ENCODE results near the gene ATP13A5. TPM values are rescaled to one million over a fixed set of nuclear protein-coding genes. Genes with fewer than 3 reads are reported as not detected.

The ATP13A5 gene
- total RNA-seq, 2 experiments from 2014 or later: not detected

DNA sequence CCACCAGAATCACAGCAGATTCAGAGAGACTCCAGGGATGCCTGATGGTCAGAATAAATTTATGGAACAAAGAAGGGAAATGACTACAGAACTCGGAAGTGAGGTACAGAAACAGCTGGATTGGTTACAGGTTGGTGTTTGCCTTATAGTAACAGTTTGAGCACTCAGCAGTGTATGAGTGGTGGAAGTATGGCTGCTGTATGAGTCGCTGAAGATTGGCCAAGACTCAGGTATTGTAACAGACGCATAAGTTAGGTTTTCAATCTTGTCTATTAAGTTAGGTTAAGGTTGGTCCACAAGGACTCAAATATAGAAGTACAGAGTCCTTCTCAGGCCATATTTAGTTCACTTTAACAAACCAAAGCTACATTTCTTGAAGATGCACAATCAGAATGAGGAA is 33.1 kb downstream of the ATP13A5 start:
- no peak overlapping the region for H2AFZ ChIP-seq (ENCODE audit: low read length)
- intact Hi-C loops (cut with micrococcal nuclease; ENCODE audit: unreplicated experiment): loop anchor here (5.0 kb wide), 1 partner anchor 573 kb away; no protein-coding TSS in a partner anchor

DNA sequence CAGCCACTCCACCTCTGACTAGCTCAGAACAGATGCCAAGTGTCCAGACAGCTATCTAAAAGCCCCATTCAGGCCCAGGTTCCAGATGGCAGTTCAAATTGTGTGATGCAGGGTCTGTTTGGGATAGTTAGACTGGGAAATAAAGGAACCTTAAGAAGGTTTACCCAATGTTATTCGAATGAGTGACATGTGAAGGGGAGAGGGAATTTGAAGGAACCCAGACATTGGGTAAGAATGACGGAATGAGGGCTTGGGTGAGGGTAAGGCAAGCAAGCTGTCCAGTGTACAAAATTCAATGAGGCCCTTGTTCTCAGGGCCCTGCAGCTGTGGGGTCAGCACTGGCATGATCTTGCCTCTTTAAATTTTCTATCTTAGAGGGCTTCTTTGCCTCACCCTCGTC is 34.1 kb downstream of the ATP13A5 start:
- Histone ChIP-seq H3K4me1 (ENCODE audit: insufficient read depth, low read length, poor library complexity, severe bottlenecking) (no peaks in the 10 kb centered on the region), H3K79me2 (ENCODE audit: insufficient read depth, low read depth, low read length) (no peaks in the 10 kb centered on the region), H3K9me2 (ENCODE audit: insufficient read depth, low read length) (no peaks in the 10 kb centered on the region), H3K27ac (ENCODE audit: low read depth, low read length, poor library complexity, severe bottlenecking) (no peak overlapping the region), H4K20me1 (ENCODE audit: insufficient read depth, low read length) (no peaks in the 10 kb centered on the region), H2AFZ (ENCODE audit: low read length) (no peak overlapping the region), H3K9me3 (ENCODE audit: low read length) (no peaks in the 10 kb centered on the region), H3K4me2 (ENCODE audit: low read length) (no peak overlapping the region), H3K36me3 (ENCODE audit: insufficient read depth, low read length) (no peaks in the 10 kb centered on the region), H3K4me3 (ENCODE audit: low read depth, low read length, poor library complexity, severe bottlenecking) (no peak overlapping the region)
- no peak for DNase-seq (ENCODE audit: low spot score)
- intact Hi-C loops (cut with micrococcal nuclease; ENCODE audit: unreplicated experiment): no loop called here
- ChIA-PET CTCF (ENCODE audit: unreplicated experiment) (no interaction called here), POLR2A (no interaction called here)
- TF ChIP-seq EZH2phosphoT487 (IDR thresholded peaks at IDR 0.05; ENCODE audit: borderline replicate concordance, low read depth, low read length): no peak
- no TSS peak for BruUV-seq (replicated peaks)

More for the DNA sequence above, 33.1 kb downstream of the ATP13A5 start:
- no peak for DNase-seq (ENCODE audit: low spot score)
- Histone ChIP-seq H3K9me2 (ENCODE audit: insufficient read depth, low read length) (no peaks in the 10 kb centered on the region), H3K27ac (ENCODE audit: low read depth, low read length, poor library complexity, severe bottlenecking) (no peak overlapping the region), H3K79me2 (ENCODE audit: insufficient read depth, low read depth, low read length) (no peaks in the 10 kb centered on the region), H3K4me2 (ENCODE audit: low read length) (no peak overlapping the region), H4K20me1 (ENCODE audit: insufficient read depth, low read length) (no peaks in the 10 kb centered on the region), H3K9me3 (ENCODE audit: low read length) (no peaks in the 10 kb centered on the region), H3K36me3 (ENCODE audit: insufficient read depth, low read length) (no peaks in the 10 kb centered on the region), H3K4me3 (ENCODE audit: low read depth, low read length, poor library complexity, severe bottlenecking) (no peak overlapping the region), H3K4me1 (ENCODE audit: insufficient read depth, low read length, poor library complexity, severe bottlenecking) (no peaks in the 10 kb centered on the region)
- CTCF ChIA-PET (ENCODE audit: unreplicated experiment): no interaction called here
- POLR2A ChIA-PET: interaction anchor here (0.7 kb wide), 1 partner anchor 1737 kb away, joined by 3 read pairs; no protein-coding TSS in a partner anchor
- TF ChIP-seq EZH2phosphoT487 (IDR thresholded peaks at IDR 0.05; ENCODE audit: borderline replicate concordance, low read depth, low read length): no peak
- TF ChIP-seq, protein P1, sequence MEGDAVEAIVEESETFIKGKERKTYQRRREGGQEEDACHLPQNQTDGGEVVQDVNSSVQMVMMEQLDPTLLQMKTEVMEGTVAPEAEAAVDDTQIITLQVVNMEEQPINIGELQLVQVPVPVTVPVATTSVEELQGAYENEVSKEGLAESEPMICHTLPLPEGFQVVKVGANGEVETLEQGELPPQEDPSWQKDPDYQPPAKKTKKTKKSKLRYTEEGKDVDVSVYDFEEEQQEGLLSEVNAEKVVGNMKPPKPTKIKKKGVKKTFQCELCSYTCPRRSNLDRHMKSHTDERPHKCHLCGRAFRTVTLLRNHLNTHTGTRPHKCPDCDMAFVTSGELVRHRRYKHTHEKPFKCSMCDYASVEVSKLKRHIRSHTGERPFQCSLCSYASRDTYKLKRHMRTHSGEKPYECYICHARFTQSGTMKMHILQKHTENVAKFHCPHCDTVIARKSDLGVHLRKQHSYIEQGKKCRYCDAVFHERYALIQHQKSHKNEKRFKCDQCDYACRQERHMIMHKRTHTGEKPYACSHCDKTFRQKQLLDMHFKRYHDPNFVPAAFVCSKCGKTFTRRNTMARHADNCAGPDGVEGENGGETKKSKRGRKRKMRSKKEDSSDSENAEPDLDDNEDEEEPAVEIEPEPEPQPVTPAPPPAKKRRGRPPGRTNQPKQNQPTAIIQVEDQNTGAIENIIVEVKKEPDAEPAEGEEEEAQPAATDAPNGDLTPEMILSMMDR (conservative IDR thresholded peaks at IDR 0.05; ENCODE audit: low read length): no peak
- BruUV-seq (replicated peaks): no TSS peak

DNA sequence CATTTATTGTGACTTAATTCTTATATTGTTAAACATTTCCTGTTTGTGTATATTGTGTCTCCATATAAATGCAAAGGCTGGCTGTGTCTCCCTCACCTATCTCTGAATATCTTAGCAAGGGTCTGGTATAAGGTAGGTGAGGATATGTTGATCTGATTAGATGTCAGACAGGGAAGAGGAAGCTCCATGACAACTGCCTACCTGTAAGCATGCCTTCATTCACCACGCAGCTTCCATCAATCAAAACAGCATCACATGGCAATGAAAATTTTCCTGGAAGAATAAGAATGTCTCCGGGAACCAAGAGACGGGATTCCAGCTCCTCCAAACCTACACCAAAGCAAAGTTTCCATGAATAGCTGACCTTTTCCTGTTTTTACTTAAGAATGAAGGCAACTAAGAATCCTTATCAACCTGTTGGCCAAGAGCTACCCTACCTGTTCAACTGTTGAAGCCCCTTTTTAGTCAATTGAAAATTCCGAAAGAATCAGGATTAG is 34.8 kb downstream of the ATP13A5 start:
- Histone ChIP-seq H4K20me1 (ENCODE audit: insufficient read depth, low read length) (no peaks in the 10 kb centered on the region), H2AFZ (ENCODE audit: low read length) (no peak overlapping the region), H3K79me2 (ENCODE audit: insufficient read depth, low read depth, low read length) (no peaks in the 10 kb centered on the region), H3K36me3 (ENCODE audit: insufficient read depth, low read length) (no peaks in the 10 kb centered on the region), H3K9me2 (ENCODE audit: insufficient read depth, low read length) (no peaks in the 10 kb centered on the region), H3K4me1 (ENCODE audit: insufficient read depth, low read length, poor library complexity, severe bottlenecking) (no peaks in the 10 kb centered on the region), H3K4me2 (ENCODE audit: low read length) (no peak overlapping the region), H3K9me3 (ENCODE audit: low read length) (no peaks in the 10 kb centered on the region), H3K27ac (ENCODE audit: low read depth, low read length, poor library complexity, severe bottlenecking) (no peak overlapping the region), H3K4me3 (ENCODE audit: low read depth, low read length, poor library complexity, severe bottlenecking) (no peak overlapping the region)
- no TSS peak for BruUV-seq (replicated peaks)
- CTCF ChIA-PET (ENCODE audit: unreplicated experiment): no interaction called here
- no peak for DNase-seq (ENCODE audit: low spot score)
- intact Hi-C loops (cut with micrococcal nuclease; ENCODE audit: unreplicated experiment): no loop called here
- POLR2A ChIA-PET: no interaction called here
- no peak for TF ChIP-seq EZH2phosphoT487 (IDR thresholded peaks at IDR 0.05; ENCODE audit: borderline replicate concordance, low read depth, low read length)

DNA sequence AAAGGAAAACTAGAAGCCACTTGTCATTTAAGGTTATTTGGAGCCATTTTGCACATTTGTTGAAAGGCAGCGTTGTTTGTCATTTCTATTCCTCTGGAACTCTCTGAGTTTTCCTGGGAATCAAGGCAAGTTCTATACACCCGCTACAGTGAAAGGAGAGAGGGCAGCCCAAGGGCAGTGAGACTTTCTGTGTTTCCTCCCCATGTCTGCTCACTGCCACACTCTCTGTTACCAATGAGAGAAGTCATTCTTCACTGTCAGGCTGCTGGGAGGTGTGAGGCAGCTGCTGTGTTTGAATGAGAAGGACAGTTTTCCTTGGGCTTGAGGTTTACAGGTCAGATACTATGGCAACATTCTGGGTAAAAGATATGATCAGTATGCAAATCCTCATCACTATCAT is 36.0 kb downstream of the ATP13A5 start:
- Histone ChIP-seq H3K4me2 (ENCODE audit: low read length) (no peak overlapping the region), H3K79me2 (ENCODE audit: insufficient read depth, low read depth, low read length) (no peaks in the 10 kb centered on the region), H3K9me3 (ENCODE audit: low read length) (no peaks in the 10 kb centered on the region), H3K36me3 (ENCODE audit: insufficient read depth, low read length) (no peaks in the 10 kb centered on the region), H3K4me1 (ENCODE audit: insufficient read depth, low read length, poor library complexity, severe bottlenecking) (no peaks in the 10 kb centered on the region), H4K20me1 (ENCODE audit: insufficient read depth, low read length) (no peaks in the 10 kb centered on the region), H3K9me2 (ENCODE audit: insufficient read depth, low read length) (no peaks in the 10 kb centered on the region), H3K4me3 (ENCODE audit: low read depth, low read length, poor library complexity, severe bottlenecking) (no peak overlapping the region), H3K27ac (ENCODE audit: low read depth, low read length, poor library complexity, severe bottlenecking) (no peak overlapping the region), H2AFZ (ENCODE audit: low read length) (no peak overlapping the region)
- intact Hi-C loops (cut with micrococcal nuclease; ENCODE audit: unreplicated experiment): no loop called here
- ChIA-PET CTCF (ENCODE audit: unreplicated experiment) (no interaction called here), POLR2A (no interaction called here)
- DNase-seq (ENCODE audit: low spot score): no peak
- BruUV-seq (replicated peaks): no TSS peak
- TF ChIP-seq, protein P1 (conservative IDR thresholded peaks at IDR 0.05; ENCODE audit: low read length): no peak
- no peak for TF ChIP-seq EZH2phosphoT487 (IDR thresholded peaks at IDR 0.05; ENCODE audit: borderline replicate concordance, low read depth, low read length)
